Measurements from ENCODE around the gene C11orf65.
"Not testable (repeated sequence)": the region's sequence is repeated elsewhere in the genome, so short reads cannot be mapped to it uniquely, and the experiment has no call there.

The C11orf65 gene

DNA sequence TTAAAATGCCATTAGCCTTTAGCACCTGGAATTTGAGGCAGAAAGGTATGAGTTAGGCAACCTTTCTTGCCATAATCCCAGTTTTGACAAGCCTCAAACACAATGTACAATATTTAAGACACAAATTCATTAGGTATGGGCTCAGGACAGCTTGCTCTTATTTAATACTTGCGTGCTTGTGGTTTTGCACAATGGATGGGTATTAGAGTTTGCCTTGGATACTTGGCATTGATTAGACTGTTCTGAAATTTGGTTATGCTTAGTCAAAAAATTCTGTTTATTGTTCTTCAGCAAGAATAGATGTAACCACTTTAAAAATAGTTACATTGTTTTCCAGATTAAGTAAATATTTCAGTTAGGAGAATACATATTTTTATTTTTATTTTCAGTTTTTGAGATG lies 5.4 kb upstream of the C11orf65 start:
- no peak for DNase-seq (ENCODE audit: low read depth)

- no peak for DNase-seq (ENCODE audit: low read depth)
Measured at GRCh38 chr11:108468478-108468864, 1.1 kb upstream of the C11orf65 start.

DNA sequence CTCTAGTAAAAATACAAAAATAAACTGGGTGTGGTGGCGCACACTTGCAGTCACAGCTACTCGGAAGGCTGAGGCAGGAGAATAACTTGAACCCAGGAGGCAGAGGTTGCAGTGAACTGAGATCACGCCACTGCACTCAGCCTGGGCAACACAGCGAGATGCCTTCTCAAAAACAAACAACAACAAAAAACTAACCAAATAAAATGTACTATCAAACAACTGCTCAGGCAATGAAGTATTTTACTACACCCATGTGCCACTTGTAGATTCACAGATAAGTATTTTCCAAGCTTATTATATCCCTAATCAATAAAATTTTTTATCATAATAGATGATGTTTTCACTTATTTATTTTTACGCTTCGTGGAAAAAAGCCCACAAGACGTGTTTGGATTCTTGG lies 924 bp downstream of the C11orf65 start:
- no peak for DNase-seq (ENCODE audit: low read depth)

DNA sequence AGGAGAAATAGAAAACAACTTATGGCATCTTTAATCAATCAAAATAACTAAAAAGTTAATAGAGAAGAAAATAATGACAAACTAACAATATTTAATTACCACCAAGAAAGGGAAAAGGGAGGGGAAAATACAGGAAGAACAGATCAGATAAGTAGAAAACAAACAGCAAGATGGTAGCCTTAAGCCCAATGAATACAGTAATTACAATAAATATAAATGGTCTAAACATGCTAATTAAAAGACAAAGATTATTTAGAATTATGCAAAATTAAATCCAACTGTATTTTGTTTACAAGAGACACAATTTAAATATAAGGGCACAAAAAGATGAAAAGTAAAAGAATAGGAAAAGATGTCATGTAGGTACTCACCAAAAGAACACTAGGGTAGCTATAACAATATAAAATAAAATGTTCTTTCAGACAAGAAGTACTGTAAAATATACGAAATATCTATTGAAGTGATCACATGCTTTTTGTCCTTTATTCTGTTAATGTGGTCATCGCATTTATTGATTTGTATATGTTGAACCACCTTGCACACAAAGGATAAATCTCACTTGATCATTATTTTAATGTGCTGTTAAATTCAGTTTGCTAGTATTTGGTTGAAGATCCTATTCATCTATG lies 14.0 kb downstream of the C11orf65 start:
- no peak for DNase-seq (ENCODE audit: low read depth)

DNA sequence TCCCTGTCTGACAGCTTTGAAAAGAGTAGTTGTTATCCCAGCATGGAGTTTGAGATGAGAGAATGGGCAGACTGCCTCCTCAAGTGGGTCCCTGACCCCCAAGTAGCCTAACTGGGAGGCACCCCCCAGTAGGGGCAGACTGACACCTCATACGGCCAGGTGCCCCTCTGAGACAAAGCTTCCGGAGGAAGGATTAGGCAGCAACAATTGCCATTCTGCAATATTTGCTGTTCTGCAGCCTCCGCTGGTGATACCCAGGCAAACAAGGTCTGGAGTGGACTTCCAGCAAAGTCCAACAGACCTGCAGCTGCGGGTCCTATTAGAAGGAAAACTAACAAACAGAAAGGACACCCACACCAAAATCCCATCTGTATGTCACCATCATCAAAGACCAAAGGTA lies 25.9 kb downstream of the C11orf65 start:
- DNase-seq (ENCODE audit: low read depth), result not testable (repeated sequence)

DNA sequence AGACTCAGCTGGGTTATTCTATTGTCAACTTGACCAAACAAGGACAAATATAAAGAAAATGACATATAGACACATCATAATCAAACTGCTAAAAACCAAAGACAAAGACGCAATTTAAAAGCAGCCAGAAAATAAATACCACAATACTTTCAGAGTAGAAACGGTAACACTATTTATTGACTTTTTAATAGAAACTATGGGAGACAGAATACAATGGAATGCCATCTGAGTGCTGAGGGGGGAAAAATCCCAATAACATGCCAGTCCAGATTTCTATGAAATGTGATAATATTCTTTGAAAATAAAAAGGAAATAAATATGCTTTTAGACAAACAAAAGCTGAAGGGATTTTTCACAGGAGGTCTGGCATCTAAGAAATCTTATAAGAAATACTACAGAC lies 30.7 kb downstream of the C11orf65 start:
- DNase-seq (ENCODE audit: low read depth), result no peak

DNA sequence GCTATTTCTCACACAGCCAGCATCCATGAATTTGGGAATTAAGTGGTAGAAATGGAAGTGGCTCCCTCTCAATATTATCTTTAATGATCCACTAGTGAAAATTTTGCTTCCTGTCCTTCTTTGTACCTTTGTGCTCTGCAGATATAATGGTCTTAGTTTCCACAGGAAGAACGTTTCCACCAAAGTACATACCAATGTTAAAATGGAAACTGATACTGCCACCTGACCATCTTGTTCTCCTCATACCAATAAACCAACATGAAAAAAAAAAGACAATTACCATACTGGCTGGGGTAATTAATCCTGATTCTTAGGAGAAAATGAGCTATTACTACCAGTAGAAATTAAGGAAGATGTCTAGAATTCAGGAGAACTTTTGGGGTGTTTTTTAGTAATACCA lies 32.3 kb downstream of the C11orf65 start:
- DNase-seq (ENCODE audit: low read depth), result no peak

DNA sequence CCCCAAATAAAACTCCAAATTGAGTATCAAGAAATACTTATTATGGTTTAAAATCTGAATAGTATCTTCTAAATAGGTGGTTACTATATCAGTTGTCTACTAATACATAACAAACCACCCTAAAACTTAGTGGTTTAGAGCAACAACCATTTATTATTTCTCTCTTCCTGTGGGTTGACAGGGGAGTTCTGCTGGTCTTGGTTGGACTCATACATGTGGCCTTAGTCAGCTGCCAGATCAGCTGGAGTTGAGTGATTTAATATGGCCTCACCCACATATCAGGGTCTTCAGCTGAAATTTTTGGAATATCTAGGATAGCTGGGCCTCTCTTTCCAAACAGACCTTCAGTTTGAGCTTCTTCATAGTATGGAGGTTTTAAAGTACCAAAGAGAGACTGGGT lies 34.5 kb downstream of the C11orf65 start:
- DNase-seq (ENCODE audit: low read depth), result no peak

DNA sequence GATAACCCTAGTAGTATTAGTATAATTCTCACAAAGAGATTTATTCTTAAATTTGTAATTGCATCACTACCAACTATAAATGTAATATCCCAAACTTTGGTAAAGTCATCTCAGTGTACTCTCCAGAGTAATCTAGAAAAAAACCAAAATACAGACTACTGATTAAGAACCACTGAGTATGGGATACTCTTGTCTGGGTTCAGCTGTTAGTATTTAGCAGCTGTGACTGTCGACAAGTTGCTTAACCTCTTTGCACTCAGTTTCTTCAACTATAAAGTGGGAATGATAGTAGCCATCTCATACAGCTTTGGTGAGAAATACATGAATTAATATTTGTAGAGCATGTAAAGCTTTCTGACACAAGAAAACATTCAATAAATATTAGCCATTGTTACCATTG lies 35.3 kb downstream of the C11orf65 start:
- DNase-seq (ENCODE audit: low read depth), result no peak

DNA sequence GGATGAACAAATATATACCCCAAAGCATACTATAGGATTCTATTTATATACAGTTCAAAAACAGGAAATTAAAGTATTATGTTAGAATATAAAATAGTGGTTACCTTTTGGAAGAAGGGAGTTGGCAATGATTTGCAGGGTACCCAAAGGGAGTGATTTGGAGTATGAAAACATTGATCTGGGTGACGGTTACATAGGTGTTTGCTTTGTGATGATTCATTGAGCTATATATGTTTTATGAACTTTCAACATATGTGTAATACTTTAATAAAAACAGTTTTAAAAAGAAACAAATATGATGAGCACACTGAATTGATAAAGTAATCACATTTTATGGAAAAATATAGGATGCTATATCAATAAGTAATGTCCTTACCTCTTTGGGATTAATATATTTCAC lies 36.0 kb downstream of the C11orf65 start:
- DNase-seq (ENCODE audit: low read depth), result no peak

DNA sequence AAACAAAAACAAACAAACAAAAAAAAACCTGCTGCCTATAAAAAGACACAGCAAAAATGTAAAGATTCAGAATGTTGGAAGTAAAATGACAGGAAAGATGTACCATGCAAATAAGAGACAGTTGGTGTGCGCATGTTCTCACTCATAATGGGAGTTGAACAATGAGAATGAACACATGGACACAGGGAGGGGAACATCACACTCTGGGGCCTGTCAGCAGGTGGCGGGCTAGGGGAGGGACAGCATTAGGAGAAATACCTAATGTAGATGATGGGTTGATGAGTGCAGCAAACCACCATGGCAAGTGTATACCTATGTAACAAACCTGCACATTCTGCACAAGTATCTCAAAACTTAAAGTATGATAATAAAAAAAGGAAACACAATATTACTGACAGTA lies 49.8 kb downstream of the C11orf65 start:
- peak; percentile 16 for DNase-seq (ENCODE audit: low read depth)

DNA sequence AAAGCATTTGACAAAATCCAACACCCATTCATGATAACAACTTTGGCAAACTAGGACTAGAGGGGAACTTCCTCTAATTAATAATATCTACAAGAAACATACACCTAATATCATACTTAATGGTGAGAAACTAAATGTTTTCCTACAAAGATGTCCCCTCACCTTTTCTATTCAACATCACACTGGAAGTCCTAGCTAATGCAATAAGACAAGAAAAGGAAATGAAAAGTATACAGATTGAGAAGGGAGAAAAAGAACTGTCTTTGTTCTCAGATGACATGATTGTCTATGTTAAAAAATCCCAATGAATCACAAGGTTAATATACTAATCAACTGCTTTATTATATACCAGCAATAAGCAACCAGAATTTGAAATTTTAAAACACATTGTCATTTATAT lies 52.4 kb downstream of the C11orf65 start:
- no peak for DNase-seq (ENCODE audit: low read depth)

GRCh38 chr11:108405706-108406105 lies 61.6 kb downstream of the C11orf65 start:
- no peak for DNase-seq (ENCODE audit: low read depth)

GRCh38 chr11:108403052-108403451 lies 64.3 kb downstream of the C11orf65 start:
- DNase-seq (ENCODE audit: low read depth), result no peak

GRCh38 chr11:108402241-108402640 lies 65.1 kb downstream of the C11orf65 start:
- DNase-seq (ENCODE audit: low read depth), result no peak

GRCh38 chr11:108398439-108398838 lies 68.9 kb downstream of the C11orf65 start:
- DNase-seq (ENCODE audit: low read depth), result no peak

GRCh38 chr11:108396672-108397071 lies 70.7 kb downstream of the C11orf65 start:
- DNase-seq (ENCODE audit: low read depth), result not testable (repeated sequence)

GRCh38 chr11:108394744-108395284 lies 72.5 kb downstream of the C11orf65 start:
- no peak for DNase-seq (ENCODE audit: low read depth)

- DNase-seq (ENCODE audit: low read depth), result no peak
Measured at GRCh38 chr11:108393046-108393445, 74.3 kb downstream of the C11orf65 start.

GRCh38 chr11:108392353-108392752 lies 75.0 kb downstream of the C11orf65 start:
- no peak for DNase-seq (ENCODE audit: low read depth)

GRCh38 chr11:108388576-108388975 lies 78.8 kb downstream of the C11orf65 start:
- no peak for DNase-seq (ENCODE audit: low read depth)

- DNase-seq (ENCODE audit: low read depth), result not testable (repeated sequence)
Measured at GRCh38 chr11:108373505-108373904, 93.8 kb downstream of the C11orf65 start.

GRCh38 chr11:108370990-108371389 lies 96.3 kb downstream of the C11orf65 start:
- DNase-seq (ENCODE audit: low read depth), result no peak

DNA sequence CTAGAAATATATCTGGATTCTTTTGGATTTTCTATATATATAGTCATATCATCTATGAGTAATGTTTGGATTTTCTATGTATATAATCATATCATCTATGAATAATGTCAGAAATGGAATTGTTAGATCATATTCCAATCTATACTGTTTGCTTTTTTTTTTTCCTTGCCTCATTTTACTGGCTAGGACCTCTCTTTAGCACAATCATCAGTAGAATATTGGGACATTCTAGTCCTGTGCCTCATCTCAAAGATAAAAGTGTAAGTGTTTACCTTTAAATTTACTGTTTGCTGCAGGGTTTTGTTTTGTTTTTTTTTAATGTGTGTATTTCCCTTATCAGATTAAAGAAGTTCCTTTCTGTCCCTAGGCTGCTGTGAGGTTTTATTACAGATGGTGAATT lies 97.0 kb downstream of the C11orf65 start:
- no peak for DNase-seq (ENCODE audit: low read depth)

Data from activated T-cell treated with anti-CD3 and anti-CD28 coated beads for 1 hour (primary cell).